A549 (cell line): ENCODE measurements around the gene HRH2. TPM values are rescaled to one million over a fixed set of nuclear protein-coding genes. Genes with fewer than 3 reads are reported as not detected.
A peak's percentile ranks its signal among the peaks of the same experiment; 100 is the strongest.

Source experiments
- ATAC-seq, 2 experiments: fragments of 200-7000 bp in 1 of 2; fragments of >200 bp in 1 of 2; cut with Nextera tagmentation in 1 of 2; cut with Tn5 transposase in 1 of 2; 3 replicates each; pipeline versions ENCODE4 v1.8.0 to v1.9.1; 2018 to 2020; ENCODE audit warnings: mild to moderate bottlenecking in 1 of 2, moderate library complexity in 1 of 2
- CTCF ChIA-PET: fragments of 300-600 bp; sonication (Branson Sonifier 250); formaldehyde crosslinking; extraction: SDS; loops from one replicate; lab custom pipeline; 2021; ENCODE audit warnings: antibody characterized with exemption, inconsistent platforms; lab: Yijun Ruan, JAX
- POLR2A ChIA-PET: fragments of 350-600 bp; formaldehyde crosslinking; extraction: SDS; loops from one replicate; lab custom pipeline; 2021; ENCODE audit warnings: antibody characterized with exemption, inconsistent platforms; lab: Yijun Ruan, JAX
- DNase-seq, 2 experiments: peaks; one replicate each; pipeline versions ENCODE4 v3.0.0 to v3.0.0-alpha.2; 2011 to 2016; ENCODE audit warnings: low read depth in 1 of 2, low spot score in 1 of 2
- FAIRE-seq: peaks from 2 replicates; lab custom pipeline; 2011; peaks lifted over from hg19 to GRCh38; lab: Jason Lieb, UNC
- H3K27ac ChIP-seq, 2 experiments: fragments of >200 bp; sonication (Bioruptor Twin); formaldehyde crosslinking; 3 replicates each; pipeline ENCODE4 v1.5.1; 2016 to 2017
- H3K4me1 ChIP-seq: fragments of >200 bp; sonication (Bioruptor Twin); formaldehyde crosslinking; 3 replicates; pipeline ENCODE4 v1.6.1; 2016
- H3K4me2 ChIP-seq: fragments of >200 bp; sonication (Bioruptor Twin); formaldehyde crosslinking; 3 replicates; pipeline ENCODE4 v1.6.1; 2016
- H3K4me3 ChIP-seq: fragments of >200 bp; sonication (Bioruptor Twin); formaldehyde crosslinking; 3 replicates; pipeline ENCODE4 v1.5.1; 2016
- H3K9me3 ChIP-seq: fragments of >200 bp; sonication (Bioruptor Twin); formaldehyde crosslinking; 3 replicates; pipeline ENCODE4 v1.6.1; 2016
- CBX2 ChIP-seq: fragments of 200-600 bp; sonication (generic); IDR thresholded peaks from 2 replicates; pipeline ENCODE4 v1.6.1; 2016; ENCODE audit warnings: low read depth, mild to moderate bottlenecking, borderline replicate concordance
- EHMT2 ChIP-seq: fragments of 200-600 bp; sonication (generic); IDR thresholded peaks from 2 replicates; pipeline ENCODE4 v1.6.1; 2016; ENCODE audit warnings: antibody characterized with exemption, low read depth, mild to moderate bottlenecking, moderate library complexity
- EP300 ChIP-seq, 2 experiments: fragments of >200 bp; sonication (Bioruptor Twin); formaldehyde crosslinking; IDR thresholded peaks; 2 replicates in 1 of 2; 3 replicates in 1 of 2; pipeline ENCODE4 v1.6.1; 2016 to 2017
- FOSL2 ChIP-seq, 2 experiments: fragments of 450-650 bp in 1 of 2; fragments of >200 bp in 1 of 2; sonication (Bioruptor Twin) in 1 of 2; formaldehyde crosslinking; IDR thresholded peaks; 2 replicates each; pipeline versions ENCODE4 v1.5.0 to v1.6.1; 2016 to 2020; ENCODE audit warnings: mild to moderate bottlenecking in 1 of 2, moderate library complexity in 1 of 2
- GATA3 ChIP-seq: IDR thresholded peaks from 2 replicates; pipeline ENCODE4 v1.6.1; 2012; ENCODE audit warnings: borderline replicate concordance
- HOXB5 ChIP-seq: fragments of 250-450 bp; sonication (Bioruptor Pico); IDR thresholded peaks from 2 replicates; pipeline ENCODE4 v1.5.0; 2020; ENCODE audit warnings: mild to moderate bottlenecking, moderate library complexity
- JUN ChIP-seq, 2 experiments: fragments of >200 bp; sonication (Bioruptor Twin); formaldehyde crosslinking; IDR thresholded peaks; 2 replicates in 1 of 2; 3 replicates in 1 of 2; pipeline ENCODE4 v1.6.1; 2016 to 2017
- JUNB ChIP-seq: fragments of >200 bp; sonication (Bioruptor Twin); formaldehyde crosslinking; IDR thresholded peaks from 2 replicates; pipeline ENCODE4 v1.6.1; 2016
- KDM1A ChIP-seq: fragments of 200-600 bp; sonication (generic); IDR thresholded peaks from 2 replicates; pipeline ENCODE4 v1.6.1; 2016; ENCODE audit warnings: low read depth, mild to moderate bottlenecking
- KDM5A ChIP-seq: fragments of 200-600 bp; sonication (generic); IDR thresholded peaks from 2 replicates; pipeline ENCODE4 v1.6.1; 2016; ENCODE audit warnings: antibody characterized with exemption, mild to moderate bottlenecking
- PHF8 ChIP-seq: fragments of 200-600 bp; sonication (generic); IDR thresholded peaks from 2 replicates; pipeline ENCODE4 v1.6.1; 2016; ENCODE audit warnings: low read depth, mild to moderate bottlenecking, antibody characterized with exemption, moderate library complexity, borderline replicate concordance
- RAD21 ChIP-seq, 2 experiments: fragments of >200 bp in 1 of 2; sonication (Bioruptor Twin) in 1 of 2; formaldehyde crosslinking in 1 of 2; IDR thresholded peaks in 1 of 2; conservative IDR thresholded peaks in 1 of 2; 2 replicates in 1 of 2; 3 replicates in 1 of 2; pipeline ENCODE4 v1.6.1; 2012 to 2018; ENCODE audit warnings: inconsistent platforms in 1 of 2
- ZSCAN20 ChIP-seq: fragments of 250-450 bp; sonication (Bioruptor Pico); IDR thresholded peaks from 2 replicates; pipeline ENCODE4 v1.8.0; 2022; ENCODE audit warnings: mild to moderate bottlenecking, moderate library complexity
- WGBS: methylation state at CpG from one replicate; pipeline ENCODE4 v1.1.6; 2017; ENCODE audit errors: missing lambda C conversion rate; 5-methylcytosine and 5-hydroxymethylcytosine counted together
- polyA plus RNA-seq, 4 experiments: library from polyadenylated mRNA; depleted of rRNA in 3 of 4; stranded (reverse); fragments of >200 nt; fragmentation: RNase III in 1 of 4; extraction: RNeasy Plus Mini Kit Qiagen cat#74134 plus additional on column Dnase treatment in 1 of 4; gene quantifications; 2 replicates in 3 of 4; 3 replicates in 1 of 4; pipeline ENCODE4 v1.2.3, GENCODE V29; 2011 to 2017
- TF ChIP-seq, protein P1 (sequence below): fragments of 450-650 bp; IDR thresholded peaks from 2 replicates; pipeline ENCODE4 v1.6.1; 2014; ENCODE audit warnings: antibody characterized with exemption
- TF ChIP-seq, protein P2 (sequence below): fragments of 250-450 bp; sonication (Bioruptor Pico); IDR thresholded peaks from 2 replicates; pipeline ENCODE4 v1.5.0; 2020; ENCODE audit warnings: low read depth, mild to moderate bottlenecking, moderate library complexity
- TF ChIP-seq, protein P3 (sequence below): fragments of 250-450 bp; sonication (Bioruptor Pico); IDR thresholded peaks from 2 replicates; pipeline ENCODE4 v1.5.0; 2021; ENCODE audit warnings: mild to moderate bottlenecking, moderate library complexity, borderline replicate concordance
- TF ChIP-seq, protein P4 (sequence below): fragments of 200-600 bp; sonication (generic); IDR thresholded peaks from 2 replicates; pipeline ENCODE4 v1.6.1; 2016; ENCODE audit warnings: antibody characterized with exemption, mild to moderate bottlenecking, moderate library complexity

Gene HRH2
- polyA plus RNA-seq, 2 of the 4 experiments (the other 2 are of a cell fraction) = 0.58 to 0.62 TPM

DNA sequence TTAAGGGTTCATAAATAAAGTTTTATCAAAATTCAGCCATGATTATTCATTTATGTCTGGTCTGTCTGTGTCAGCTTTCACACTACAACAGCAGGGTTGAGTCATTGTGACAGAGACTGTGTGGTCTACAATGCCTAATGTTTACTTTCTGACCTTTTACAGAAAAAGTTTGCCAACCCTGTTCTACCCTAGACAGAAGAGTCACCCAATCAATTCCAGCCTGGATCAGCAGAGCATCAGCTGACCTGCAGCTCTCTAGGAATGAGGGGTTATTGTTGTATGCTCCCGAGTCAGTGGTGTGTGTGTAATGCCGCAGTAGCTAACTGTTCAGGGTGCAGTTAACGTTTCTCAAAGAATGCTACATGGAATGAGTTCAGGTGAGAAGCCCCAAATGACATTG lies 87.3 kb downstream of the HRH2 start:
- H3K4me1 ChIP-seq = peaks cover 46% of the 10 kb centered on the region
- H3K4me2 ChIP-seq = peak overlapping the region; percentile 58
- H3K4me3 ChIP-seq = no peak overlapping the region
- peak overlapping the region; percentile 29 to 63; a peak in 4 of 6 replicates for H3K27ac ChIP-seq
- CTCF ChIA-PET = interaction anchor here (1.0 to 2.8 kb wide), 4 partner anchors 15 to 128 kb away, joined by 3 to 23 read pairs (median 5); no protein-coding TSS in a partner anchor
- H3K9me3 ChIP-seq = no peaks in the 10 kb centered on the region
- POLR2A ChIA-PET = interaction anchor here (1.1 to 1.2 kb wide), 2 partner anchors 64 to 126 kb away, joined by 3 to 4 read pairs; partner anchors contain the start of gene CPLX2
- FAIRE-seq = peak; percentile 83
- ATAC-seq = peak; percentile 42 to 65; a peak in 5 of 6 replicates
- peak in 1 of 2 experiments; percentile 54 for DNase-seq
- 16% methylated on average over 3 of the region's 3 CpGs for WGBS
- TF ChIP-seq PHF8 (no peak), JUN (IDR thresholded peaks at IDR 0.05) (no peak), KDM1A (no peak), RAD21 (conservative IDR thresholded peaks at IDR 0.05 in 1 of 2, IDR thresholded peaks at IDR 0.05 in 1 of 2) (no peak), GATA3 (no peak), FOSL2 (IDR thresholded peaks at IDR 0.05) (no peak), FOSL2 (CRISPR knock-in tag; IDR thresholded peaks at IDR 0.05) (peak; percentile 32; the same call in 1 of the 2 replicates), JUNB (peak; percentile 55; the same call in 1 of the 2 replicates)
- TF ChIP-seq, protein P1, sequence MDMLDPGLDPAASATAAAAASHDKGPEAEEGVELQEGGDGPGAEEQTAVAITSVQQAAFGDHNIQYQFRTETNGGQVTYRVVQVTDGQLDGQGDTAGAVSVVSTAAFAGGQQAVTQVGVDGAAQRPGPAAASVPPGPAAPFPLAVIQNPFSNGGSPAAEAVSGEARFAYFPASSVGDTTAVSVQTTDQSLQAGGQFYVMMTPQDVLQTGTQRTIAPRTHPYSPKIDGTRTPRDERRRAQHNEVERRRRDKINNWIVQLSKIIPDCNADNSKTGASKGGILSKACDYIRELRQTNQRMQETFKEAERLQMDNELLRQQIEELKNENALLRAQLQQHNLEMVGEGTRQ = peak; percentile 44; the same call in 1 of the 2 replicates

DNA sequence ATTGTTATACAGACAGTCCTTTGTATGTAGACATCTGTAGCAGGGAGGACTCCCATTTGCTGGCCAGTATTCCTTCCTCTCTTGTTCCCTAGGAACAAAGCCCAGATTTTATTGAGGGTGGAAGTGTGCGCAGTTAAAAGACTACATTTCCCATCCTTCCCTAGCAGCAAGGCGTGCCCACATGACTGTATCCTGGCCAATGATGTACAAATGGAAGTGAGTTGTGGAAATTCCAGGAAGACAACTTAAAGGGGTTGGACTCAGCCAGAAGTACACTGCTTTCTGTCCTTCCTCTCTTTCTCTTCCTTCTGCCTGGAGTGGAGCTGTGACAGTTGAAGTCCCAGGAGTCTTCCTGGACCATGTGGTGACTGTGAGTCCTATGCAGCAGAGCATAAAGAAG lies 89.0 kb downstream of the HRH2 start:
- peak; percentile 56 for FAIRE-seq
- H3K4me3 ChIP-seq = no peak overlapping the region

DNA sequence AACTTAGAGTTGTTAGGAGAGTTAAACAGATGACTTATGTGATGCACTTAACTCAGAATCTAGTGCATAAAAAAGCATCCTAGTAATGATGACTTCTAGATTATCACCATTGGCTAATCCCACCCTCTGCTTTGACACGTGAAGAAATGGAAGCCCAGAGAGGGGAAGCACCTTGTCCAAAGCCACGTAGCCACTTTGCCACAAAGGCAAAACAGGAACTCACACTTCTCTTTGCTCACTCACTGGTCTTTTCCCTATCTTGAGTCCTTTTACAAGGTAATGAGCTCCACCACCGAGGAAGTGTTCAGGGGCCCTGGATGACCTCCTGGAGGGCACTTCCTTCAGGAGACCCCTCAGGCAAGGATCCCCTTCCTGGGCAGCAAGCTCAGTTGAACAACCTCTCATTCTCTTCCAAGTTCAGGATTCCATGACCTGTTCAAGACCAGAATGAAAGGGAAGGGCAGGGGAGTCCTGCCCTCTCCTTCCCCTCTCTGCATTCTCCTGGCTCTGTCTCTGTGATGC lies 89.7 kb downstream of the HRH2 start:
- POLR2A ChIA-PET = no interaction called here
- ATAC-seq = no peak
- TF ChIP-seq RAD21 (conservative IDR thresholded peaks at IDR 0.05 in 1 of 2, IDR thresholded peaks at IDR 0.05 in 1 of 2) (no peak), HOXB5 (no peak), ZSCAN20 (no peak)
- TF ChIP-seq, protein P2, sequence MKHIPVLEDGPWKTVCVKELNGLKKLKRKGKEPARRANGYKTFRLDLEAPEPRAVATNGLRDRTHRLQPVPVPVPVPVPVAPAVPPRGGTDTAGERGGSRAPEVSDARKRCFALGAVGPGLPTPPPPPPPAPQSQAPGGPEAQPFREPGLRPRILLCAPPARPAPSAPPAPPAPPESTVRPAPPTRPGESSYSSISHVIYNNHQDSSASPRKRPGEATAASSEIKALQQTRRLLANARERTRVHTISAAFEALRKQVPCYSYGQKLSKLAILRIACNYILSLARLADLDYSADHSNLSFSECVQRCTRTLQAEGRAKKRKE (CRISPR knock-in tag) = no peak
- TF ChIP-seq, protein P3, sequence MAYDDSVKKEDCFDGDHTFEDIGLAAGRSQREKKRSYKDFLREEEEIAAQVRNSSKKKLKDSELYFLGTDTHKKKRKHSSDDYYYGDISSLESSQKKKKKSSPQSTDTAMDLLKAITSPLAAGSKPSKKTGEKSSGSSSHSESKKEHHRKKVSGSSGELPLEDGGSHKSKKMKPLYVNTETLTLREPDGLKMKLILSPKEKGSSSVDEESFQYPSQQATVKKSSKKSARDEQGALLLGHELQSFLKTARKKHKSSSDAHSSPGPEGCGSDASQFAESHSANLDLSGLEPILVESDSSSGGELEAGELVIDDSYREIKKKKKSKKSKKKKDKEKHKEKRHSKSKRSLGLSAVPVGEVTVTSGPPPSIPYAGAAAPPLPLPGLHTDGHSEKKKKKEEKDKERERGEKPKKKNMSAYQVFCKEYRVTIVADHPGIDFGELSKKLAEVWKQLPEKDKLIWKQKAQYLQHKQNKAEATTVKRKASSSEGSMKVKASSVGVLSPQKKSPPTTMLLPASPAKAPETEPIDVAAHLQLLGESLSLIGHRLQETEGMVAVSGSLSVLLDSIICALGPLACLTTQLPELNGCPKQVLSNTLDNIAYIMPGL (CRISPR knock-in tag) = no peak

More for the DNA sequence above, 89.0 kb downstream of the HRH2 start:
- WGBS = 33% methylated on average over 2 of the region's 2 CpGs
- peak; percentile 58 to 60 for DNase-seq
- POLR2A ChIA-PET = interaction anchor here (1.0 kb wide), 1 partner anchor 32 kb away, joined by 3 read pairs; no protein-coding TSS in a partner anchor
- ATAC-seq = peak; percentile 80 to 91
- peak overlapping the region; percentile 36 for H3K4me2 ChIP-seq
- TF ChIP-seq, protein P4, sequence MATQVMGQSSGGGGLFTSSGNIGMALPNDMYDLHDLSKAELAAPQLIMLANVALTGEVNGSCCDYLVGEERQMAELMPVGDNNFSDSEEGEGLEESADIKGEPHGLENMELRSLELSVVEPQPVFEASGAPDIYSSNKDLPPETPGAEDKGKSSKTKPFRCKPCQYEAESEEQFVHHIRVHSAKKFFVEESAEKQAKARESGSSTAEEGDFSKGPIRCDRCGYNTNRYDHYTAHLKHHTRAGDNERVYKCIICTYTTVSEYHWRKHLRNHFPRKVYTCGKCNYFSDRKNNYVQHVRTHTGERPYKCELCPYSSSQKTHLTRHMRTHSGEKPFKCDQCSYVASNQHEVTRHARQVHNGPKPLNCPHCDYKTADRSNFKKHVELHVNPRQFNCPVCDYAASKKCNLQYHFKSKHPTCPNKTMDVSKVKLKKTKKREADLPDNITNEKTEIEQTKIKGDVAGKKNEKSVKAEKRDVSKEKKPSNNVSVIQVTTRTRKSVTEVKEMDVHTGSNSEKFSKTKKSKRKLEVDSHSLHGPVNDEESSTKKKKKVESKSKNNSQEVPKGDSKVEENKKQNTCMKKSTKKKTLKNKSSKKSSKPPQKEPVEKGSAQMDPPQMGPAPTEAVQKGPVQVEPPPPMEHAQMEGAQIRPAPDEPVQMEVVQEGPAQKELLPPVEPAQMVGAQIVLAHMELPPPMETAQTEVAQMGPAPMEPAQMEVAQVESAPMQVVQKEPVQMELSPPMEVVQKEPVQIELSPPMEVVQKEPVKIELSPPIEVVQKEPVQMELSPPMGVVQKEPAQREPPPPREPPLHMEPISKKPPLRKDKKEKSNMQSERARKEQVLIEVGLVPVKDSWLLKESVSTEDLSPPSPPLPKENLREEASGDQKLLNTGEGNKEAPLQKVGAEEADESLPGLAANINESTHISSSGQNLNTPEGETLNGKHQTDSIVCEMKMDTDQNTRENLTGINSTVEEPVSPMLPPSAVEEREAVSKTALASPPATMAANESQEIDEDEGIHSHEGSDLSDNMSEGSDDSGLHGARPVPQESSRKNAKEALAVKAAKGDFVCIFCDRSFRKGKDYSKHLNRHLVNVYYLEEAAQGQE = no peak
- TF ChIP-seq EP300 (IDR thresholded peaks at IDR 0.05) = no peak
- TF ChIP-seq CBX2 = no peak
- TF ChIP-seq KDM5A = no peak
- TF ChIP-seq EHMT2 = no peak
- TF ChIP-seq, protein P1 = peak; percentile 86
- TF ChIP-seq, all 56 proteins: peak for 1
- Histone ChIP-seq H3K4me1 (peaks cover 32% of the 10 kb centered on the region), H3K9me3 (no peaks in the 10 kb centered on the region), H3K27ac (peak overlapping the region; percentile 29 to 76; a peak in 3 of 6 replicates)
- CTCF ChIA-PET = interaction anchor here (1.3 to 2.8 kb wide), 3 partner anchors 14 to 126 kb away, joined by 3 to 23 read pairs (median 4); no protein-coding TSS in a partner anchor

More for the DNA sequence above, 89.7 kb downstream of the HRH2 start:
- no peak overlapping the region for H3K4me3 ChIP-seq
- DNase-seq = no peak
- WGBS = 50% methylated on average over 3 of the region's 3 CpGs
- CTCF ChIA-PET = interaction anchor here (4.2 kb wide), 1 partner anchor 17 kb away, joined by 34 read pairs; no protein-coding TSS in a partner anchor
- peaks cover 38% of the 10 kb centered on the region for H3K4me1 ChIP-seq
- no peak overlapping the region; a peak in 1 of 6 replicates for H3K27ac ChIP-seq
- H3K4me2 ChIP-seq = peak overlapping the region; percentile 36; the same call in 2 of the 3 replicates
- no peaks in the 10 kb centered on the region for H3K9me3 ChIP-seq
- FAIRE-seq = no peak
